NCI-H2227 (cell line): ENCODE data around the gene POLRMT.

Source experiments
- DNase-seq: peaks from one replicate; lab custom pipeline; 2025; ENCODE audit not compliant: unreplicated experiment; lab: John Stamatoyannopoulos, UW

POLRMT gene

DNA sequence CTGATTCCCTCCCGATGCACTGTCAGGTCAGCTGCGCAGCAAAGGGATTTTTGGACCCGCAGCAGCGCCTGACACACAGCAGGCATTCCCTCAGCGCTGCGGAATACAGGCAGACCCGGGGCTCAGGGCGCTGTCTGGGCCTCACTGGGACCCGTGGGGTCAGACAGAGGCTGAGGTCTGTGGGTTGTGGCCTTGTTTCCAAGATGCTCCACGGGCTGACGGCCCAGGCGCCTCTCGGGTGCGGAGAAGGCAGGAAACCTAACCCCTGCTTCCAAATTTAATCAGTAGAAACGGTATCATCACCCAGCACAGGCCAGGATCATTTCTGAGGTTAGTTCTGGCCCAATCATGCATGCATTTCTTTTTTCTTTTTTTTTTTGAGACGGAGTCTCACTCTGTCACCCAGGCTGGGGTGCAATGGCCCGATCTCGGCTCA is 30.4 kb upstream of the POLRMT start:
- no peak for DNase-seq

GRCh38 chr19:662962-663681 is 29.8 kb upstream of the POLRMT start, which contains the start of gene RNF126:
TSS of gene RNF126 (minus strand) at chr19:663214. CDS start at chr19:663121, 93 bp downstream.
- DNase-seq: peak; percentile 93

GRCh38 chr19:662207-662961 is 29.0 kb upstream of the POLRMT start:
- no peak for DNase-seq

DNA sequence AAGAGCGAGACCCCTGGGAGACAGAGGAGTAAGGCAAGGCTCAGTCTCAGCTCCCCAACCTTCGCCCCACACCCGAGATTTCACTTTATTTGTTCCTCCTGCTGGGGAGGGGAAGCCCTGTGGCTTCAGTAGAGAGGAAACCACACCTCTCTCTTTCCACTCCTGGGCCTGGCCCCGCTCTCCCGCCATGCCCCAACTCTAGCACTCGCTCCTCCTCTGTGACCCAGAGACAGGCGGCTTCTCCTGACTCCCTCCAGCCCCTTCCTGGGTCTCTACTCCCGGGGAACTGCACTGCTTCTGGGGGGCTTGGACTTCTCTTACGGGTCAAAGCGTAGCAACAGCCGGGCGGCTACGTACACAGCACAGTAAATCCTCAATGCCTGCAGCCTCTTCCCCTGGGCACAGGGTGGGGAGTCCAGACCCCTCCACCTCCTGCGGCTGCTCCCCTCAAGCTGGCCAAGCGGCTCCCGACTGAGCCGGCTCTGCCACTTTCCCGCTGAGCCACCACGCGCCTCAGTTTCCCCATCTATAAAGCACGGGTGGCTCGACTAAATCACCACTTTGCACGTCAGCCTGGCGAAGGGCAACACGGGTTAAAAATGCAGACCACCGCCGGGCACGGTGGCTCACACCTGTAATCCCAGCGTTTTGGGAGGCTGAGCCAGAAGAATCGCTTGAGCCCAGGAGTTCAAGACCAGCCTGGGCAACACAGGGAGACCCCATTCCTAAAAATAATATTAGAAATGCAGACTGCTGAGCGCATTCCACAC is 28.3 kb upstream of the POLRMT start:
- no peak for DNase-seq

DNA sequence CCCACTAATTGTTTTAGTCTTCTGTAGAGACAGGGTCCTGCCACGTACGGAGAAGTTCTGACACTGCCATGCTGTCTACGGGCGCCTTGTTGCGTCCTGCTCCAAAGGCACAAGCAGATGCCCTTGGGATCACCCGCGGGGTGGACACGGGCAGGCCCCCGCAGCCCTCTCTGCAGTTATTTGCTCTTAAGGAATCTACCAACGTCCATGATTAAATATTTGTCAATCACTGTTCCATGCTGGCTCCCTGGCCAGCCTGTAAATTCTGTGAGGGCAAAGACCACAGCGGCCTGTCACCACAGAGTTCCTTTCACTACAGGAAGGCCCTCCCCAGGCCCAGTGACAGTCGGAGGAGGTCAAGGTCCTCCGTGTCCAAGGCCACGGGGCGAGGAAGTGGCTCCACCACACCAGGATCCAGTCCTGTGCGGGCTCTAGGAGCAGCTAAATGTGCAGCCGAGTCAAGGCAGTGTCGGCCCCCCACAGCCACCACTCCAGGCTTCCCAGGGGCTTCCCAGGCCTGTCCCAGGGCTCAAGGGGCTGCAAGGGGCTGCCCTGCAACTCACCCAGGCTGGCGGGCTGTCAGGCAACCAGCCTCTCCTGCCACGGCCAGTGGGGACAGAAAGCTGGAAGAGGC is 27.6 kb upstream of the POLRMT start:
- no peak for DNase-seq

DNA sequence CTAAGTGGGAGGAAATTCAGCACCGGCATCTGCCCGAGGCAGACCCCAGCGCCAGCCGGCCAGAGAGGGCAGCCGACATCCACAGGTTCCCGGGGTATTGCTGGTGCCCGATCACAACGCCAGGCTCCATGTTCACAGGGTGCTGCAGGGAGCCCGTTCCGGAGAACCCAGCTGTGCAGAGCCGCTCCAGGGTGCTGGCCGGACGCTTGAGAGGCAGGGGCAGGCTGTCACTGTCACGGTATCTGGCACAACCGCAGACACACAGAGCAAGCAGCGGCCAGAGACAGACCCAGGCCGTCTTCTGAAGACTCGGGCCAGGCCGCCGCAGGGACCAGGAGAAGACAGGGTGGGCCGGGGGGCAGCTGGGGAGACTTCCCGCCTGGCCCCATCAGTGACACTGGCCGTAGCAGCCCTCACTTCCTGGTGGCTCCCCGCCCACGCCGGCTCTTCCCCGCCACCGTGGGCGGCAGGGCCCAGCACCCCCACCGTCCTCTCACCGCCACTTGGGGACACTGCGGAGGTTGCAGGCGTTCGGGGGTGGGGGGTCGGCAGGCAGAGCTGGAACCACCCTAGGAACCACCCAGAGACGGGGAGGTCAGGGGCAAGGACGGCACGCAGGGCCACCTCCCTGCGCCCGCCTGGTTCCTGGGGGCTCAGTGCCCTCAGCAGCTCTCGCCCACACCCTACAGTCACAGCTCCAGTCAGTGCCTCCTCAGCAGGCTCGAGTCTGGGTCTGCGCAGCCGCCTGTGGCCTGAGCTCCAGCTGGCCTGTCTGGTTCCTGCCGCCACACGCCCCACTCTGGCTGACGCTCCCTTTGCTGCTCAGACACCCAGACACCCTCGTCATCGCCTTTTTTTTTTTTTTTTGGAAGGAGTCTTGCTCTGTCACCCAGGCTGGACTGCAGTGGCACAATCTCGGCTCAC is 25.8 kb upstream of the POLRMT start:
- no peak for DNase-seq

GRCh38 chr19:658059-658839 is 24.9 kb upstream of the POLRMT start:
- no peak for DNase-seq

- no peak for DNase-seq
Observed at GRCh38 chr19:657611-658010, 24.3 kb upstream of the POLRMT start.

- DNase-seq: no peak
Observed at GRCh38 chr19:656751-657559, 23.6 kb upstream of the POLRMT start.

DNA sequence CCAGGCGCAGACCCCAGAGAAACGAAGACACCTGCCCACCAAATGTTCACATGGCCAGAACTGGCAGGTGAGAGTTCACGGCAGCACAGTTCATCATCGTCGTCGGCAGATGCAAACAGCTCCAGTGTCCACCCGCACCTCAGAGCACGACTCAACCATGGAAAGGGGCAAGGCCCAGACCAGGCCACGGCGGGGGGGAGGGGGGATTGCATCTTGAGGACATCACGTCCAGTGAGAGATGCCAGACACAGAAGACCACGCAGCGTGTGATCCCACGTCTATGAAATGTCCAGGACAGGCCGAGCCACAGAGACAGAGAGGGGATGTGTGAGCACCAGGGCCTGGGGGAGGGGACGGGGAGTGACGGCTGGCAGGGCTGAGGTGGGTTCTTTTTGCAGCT is 22.4 kb upstream of the POLRMT start:
- DNase-seq: no peak

DNA sequence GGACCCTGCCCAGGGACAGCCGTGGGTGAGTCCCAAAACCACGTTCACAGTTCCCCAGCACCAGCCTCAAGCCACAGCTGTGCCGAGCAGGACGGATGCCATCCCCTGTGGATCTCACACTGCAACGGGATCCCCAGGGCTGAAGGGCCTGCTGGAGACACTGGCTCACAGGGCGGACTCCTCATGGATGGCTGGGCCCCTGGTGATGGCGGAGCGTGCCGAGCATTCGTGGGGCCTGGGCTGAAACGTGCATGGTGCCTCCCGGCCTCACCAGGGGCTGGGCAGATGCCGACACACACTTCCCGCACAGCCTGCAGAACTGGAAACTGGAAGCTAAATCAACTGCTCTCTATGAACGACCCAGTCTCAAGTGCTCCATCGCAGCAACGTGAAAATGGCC is 20.1 kb upstream of the POLRMT start:
- no peak for DNase-seq

DNA sequence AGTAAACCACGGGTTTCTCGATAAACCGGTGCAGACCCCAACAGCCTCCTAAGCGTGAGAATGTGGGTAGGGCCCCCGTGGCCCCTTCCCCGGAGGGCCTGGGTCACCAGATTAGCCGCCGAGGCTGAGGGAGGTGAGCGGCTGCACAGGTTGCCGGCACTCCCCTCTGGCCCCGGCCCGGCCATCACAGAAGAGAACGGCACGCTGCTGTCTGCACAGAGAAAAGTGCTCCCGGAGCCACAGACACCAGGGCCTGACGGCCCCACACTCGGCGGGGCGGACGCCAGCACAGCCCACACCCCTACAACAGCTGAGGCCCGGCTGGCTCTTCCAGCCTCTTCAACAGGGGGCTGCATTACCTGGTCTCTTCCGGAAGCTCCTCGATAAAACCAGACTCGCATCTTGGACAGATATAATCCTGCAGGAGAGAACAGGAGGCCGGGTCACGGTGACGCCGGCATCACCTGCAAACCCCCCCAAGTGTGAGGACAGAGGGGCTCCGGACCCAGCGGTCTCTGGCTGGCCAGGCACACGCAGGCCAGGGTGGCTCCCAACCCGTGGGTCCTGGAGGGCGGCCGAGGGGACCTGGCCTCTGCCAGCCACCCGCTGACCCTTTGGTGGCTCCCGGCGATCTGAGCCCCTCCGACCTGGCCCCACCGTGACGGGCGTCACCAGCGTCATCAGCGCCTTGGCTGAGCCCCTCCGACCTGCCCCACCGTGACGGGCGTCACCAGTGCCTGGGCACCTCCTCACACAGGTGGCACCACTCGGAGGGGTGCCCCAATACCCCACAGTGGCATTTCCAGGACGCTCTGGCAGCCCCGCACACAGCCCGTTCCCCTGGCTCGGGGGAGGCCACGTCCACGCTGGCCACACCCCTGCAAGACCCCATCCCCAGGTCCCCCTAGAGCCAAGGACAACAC is 19.4 kb upstream of the POLRMT start:
- no peak for DNase-seq

GRCh38 chr19:651991-652390 is 18.7 kb upstream of the POLRMT start:
- no peak for DNase-seq

- DNase-seq: no peak
Observed at GRCh38 chr19:651114-651818, 17.9 kb upstream of the POLRMT start.

DNA sequence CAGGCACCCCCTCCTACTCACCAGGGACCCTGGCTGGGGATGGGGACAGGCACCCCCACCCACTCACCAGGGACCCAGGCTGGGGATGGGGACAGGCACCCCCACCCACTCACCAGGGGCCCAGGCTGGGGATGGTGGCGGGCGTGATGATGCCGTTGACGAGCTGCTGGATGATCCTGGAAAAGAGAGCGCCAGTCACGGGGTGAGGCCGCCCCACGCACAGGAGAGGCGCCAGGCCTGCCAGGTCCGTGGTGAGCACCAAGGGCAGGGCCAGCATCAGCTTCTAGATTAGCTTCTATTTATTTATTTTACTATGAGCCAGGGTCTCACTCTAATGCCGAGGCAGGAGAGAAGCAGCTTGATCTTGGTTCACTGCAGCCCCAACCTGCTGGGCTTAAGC is 16.8 kb upstream of the POLRMT start:
- no peak for DNase-seq

- DNase-seq: no peak
Observed at GRCh38 chr19:648904-649801, 15.8 kb upstream of the POLRMT start.
